ENCODE measurements around the gene ZNF487.
"Not testable (repeated sequence)": the region's sequence is repeated elsewhere in the genome, so short reads cannot be mapped to it uniquely, and the experiment has no call there.

ZNF487 gene

DNA sequence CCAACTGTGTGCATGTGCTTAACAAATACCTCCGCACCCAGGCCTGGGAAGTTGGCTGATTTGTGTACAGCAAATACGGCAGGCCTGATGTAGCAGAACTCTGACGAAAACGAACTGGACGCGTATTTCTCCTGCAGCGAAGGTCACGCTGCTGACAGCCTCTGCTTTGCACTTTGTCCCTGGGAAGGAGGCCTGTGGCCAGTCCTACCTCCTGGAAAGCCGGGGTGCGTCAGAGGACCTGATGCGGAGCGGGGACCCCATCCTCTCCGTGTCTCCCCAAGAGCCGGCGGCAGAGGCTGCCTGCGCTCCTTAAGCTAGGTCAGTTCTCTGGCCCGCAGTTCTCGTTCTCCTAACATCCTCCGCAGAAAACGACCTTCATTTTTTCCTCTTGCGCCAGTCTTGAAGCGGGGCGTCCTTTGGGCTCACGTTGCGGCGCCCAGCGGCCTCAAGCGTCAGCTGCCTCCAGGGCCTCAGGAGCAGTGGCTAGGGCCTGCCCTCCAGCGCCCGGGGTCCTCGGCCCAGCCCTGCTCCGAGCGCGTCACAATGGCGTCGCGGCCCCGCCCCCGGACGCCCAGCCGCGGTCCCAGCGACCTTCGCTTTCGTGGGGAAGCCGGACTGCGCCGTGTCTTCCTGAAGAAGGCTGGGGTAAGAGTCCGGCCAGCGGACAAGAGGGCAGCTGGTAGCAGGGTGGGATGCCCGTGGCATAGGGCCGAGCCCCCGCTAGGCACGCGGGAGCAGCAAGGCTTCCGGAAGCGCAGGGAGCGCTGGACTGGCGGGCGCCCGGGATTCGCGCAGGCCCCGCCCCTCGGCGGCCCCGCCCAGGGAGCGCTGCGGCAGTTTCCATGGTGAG lies at the start of gene ZNF487:
TSS of gene ZNF487 (plus strand) at position 821 of the 850 bp plus-strand sequence. CDS start 38,703 bp downstream, outside the sequence.
- peak; percentile 87 for DNase-seq

DNA sequence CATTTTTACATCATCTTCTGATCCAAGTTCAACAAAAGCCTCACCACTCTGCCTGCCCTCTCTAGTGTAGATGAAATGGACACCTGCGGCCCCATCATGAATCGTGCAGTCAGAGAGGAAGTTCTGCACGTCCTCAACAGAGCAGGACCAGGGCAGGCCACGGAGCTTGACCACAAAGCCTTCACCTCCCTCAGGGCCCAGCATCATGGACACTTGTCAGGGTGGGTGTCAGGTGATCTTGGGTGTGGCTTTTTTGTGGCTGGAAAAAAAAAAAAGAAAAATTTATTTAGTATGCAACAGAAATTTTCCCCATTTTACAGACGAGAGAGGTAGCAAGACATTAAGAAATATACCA lies 49.3 kb upstream of the ZNF487 start:
- no peak for DNase-seq

DNA sequence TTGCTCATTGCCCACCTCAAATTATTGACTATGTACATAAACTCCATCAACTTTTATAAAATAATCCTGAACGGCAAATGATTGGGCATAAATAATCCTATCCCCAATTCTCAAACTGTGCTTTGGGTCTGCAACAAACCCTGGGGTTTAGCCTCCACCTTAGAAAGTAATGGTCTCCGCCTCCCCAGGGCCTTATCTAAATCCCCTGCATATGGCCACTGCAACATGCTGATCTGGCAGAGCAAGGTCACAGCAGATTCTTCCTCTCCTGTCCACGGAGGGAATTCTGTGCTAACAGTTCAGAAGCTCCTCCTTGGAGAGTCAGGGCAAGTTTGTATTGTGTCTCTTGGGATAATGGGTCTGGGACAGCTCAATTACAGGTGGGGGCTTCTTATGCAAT lies 47.0 kb upstream of the ZNF487 start:
- DNase-seq: no peak

DNA sequence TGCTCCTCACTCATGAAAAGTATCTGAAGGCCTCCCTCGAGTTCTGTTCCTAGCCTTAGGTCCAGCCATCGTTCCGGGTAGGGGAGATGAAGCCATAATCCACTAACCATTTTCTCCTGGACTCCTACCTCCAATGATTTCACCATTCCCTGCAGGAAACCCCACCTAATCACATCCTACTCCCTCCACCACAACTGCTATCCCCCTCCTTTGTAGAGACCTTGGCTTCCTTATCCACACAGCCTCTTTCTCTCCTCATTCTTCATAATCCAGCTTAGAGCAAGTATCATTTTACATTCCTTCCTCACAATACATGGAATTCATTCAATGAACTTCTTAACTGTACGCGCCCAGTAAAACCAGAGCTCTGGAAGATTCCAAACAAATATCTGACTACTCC lies 46.6 kb upstream of the ZNF487 start:
- no peak for DNase-seq

DNA sequence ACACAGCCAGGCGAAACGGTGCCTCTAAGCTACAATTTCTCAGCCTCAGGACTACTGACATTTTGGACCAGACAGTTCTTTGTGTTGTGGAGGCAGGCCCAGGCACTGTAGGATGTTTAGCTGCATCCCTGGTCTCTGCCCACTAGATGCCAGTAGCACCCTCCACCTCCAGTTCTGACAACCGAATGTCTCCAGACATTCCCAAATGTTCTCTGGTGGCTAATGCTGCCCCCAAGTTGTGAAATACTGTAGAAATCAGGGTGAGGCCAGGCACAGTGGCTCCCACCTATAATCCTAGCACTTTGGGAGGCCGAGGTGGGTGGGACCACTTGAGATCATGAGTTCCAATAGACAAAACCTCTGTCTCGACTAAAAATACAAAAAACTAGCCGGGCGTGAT lies 46.2 kb upstream of the ZNF487 start:
- no peak for DNase-seq

DNA sequence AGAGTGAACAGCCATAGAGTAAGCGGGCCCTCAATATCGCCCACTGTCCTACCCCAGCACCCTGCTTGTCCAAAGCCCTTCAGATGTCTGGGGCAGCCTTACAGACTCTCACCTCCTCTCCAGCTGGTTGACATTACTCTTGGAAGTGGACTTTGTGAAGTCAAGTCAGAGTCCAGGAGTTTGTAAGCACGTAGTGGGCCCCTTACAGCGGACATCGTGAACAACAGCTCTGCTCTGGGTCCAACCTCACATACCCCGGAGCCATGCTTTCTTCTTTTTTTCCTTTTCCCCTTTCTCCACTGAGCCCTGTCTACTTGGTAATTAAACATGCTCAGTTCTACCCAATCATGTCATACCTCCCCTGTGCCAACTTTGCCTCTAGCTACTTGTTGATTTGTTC lies 45.4 kb upstream of the ZNF487 start:
- no peak for DNase-seq

DNA sequence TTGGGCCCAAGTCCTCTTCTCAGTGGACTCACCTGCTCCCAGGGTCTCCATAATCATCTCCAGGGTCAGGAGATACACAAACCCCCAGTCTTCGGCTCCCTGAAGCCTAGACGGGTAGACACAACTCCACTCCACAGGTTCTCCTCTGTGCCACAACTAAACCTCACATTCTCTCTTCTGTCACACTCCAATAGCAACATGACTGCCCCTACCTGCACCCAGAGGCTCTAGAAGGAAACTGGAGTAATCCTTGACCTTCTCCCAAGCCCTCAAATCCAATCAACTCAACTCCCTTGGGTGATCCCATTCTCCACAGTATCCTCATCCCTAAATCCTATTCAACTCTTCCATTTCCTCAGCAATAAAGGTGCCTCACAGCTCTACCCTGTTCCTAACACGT lies 44.2 kb upstream of the ZNF487 start:
- DNase-seq: no peak

DNA sequence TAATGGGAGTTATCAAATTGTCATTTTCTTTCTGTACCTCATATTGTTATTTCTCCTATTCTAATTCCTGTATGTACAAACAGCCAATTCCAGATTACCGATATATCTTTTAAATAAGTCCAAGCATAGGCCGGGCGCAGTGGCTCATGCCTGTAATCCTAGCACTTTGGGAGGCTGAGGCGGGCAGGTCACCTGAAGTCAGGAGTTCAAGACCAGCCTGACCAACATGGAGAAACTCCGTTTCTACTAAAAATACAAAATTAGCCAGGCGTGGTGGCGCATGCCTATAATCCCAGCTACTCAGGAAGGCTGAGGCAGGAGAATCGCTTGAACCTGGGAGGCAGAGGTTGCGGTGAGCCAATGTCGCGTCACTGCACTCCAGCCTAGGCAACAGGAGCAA lies 43.7 kb upstream of the ZNF487 start:
- not testable (repeated sequence) for DNase-seq

DNA sequence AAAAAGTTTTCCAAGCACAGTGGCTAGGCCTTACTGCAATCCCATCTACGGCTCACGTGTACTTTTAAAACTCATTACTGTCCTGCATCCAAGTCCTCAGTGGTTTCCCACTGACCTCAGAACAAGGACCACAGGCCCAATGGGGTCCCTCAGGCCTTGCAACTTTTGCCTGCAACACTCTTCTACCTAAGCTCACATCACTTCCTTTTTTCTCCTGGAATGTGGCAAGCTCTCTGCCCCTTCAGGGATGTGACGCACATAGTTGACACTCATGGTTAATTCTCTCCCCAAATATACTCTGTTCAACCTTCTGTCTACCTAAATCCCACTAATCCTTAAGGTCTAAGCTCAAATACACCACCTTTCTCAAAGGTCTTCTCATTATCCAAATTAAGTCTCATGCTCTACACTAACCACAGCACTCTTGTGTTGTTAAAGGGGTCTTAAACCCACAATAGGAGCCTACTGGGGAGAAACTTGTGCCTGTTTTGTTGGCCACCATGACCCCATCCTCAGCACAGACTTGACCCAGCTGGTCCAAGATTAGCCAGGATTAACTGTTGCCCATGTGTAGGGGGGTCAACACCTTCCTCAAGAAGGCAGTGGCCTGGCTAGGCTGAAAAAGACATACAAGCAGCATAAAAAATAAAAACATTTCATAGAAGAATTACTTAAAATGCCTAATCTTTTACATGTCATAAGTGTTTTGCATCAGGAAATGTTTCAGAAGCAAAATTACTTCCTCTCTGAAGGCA lies 43.1 kb upstream of the ZNF487 start:
- no peak for DNase-seq

DNA sequence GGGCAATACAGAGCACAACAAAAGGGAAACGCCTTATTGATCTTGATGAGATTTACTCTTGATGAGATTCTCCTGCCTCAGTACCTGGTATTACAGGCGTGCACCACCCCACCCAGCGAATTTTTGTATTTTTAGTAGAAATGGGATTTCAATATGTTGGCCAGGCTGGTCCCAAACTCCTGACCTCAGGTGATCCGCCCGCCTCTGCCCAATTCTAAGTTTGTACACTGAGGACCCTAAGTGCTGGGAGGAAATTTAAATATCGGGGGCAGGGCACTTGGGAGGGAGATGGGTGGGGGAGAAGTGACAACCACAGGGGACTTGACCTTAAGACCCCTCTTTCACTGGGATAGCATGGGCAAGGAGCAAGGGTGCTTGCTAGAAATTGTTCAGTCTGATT lies 42.0 kb upstream of the ZNF487 start:
- no peak for DNase-seq

DNA sequence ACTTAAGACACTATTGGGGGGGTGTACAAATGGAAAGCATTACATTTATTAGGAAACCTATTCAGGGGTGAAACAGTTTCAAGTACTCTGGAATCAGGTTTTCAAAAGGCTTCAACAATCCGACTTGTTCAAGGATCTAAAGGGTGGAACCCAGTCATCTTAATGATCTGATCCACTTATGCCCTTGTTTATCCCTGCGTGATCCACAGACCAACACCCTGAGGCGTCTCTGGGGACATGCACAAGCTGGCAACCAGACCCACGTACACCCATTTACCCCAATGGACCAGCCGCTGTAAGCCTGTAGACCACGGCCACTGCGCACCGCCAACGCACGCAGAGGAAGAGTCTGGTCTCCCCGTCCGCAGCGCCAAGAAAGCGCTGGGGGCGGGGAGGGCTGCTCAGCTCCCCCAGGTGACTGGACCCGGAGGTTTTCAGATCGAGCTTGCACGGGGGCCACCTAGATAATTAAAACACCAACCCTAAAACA lies 41.3 kb upstream of the ZNF487 start:
- peak; percentile 52 for DNase-seq

DNA sequence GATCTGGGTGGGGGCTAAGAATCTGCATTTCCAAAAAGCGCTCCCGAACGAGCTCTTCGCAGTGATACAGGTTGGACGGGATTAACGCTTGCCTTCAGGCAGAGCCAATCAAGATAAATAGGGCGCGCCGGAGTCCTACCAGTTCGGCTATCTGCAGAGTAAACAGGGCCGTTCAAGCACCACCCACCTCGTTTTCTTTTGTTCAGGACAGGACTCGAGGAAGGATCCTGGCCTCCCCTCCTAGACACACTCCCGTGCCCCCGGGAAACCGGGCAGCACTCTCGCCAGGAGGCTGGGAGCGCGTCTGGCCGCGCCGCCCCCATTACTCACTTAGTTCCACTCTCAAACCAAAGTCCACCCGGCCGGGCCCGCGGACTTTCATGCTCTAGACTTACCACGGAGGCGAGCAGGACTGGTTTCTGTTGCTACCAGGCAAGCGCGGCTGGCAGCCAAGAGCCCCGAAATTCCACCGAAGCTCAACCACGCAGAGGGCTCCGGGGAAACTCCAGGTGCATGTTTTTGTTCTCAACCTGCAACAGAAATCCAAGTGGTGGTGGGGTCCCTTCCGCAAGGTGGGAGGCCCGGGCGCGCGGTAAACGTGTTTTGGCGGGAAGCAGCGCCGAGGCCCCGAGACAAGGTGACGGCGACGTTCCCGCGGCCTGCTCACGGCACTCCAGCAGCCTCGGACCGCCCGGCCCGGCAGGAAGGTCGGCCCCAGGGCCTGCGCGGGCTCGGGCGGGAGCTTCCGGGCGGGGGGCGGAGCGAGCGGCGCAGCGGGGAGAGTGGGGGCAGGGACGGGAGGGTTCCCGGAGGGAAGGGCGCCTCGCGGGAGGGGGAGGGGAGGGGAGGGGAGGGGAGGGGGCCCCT lies 40.6 kb upstream of the ZNF487 start:
- DNase-seq: peak; percentile 72

DNA sequence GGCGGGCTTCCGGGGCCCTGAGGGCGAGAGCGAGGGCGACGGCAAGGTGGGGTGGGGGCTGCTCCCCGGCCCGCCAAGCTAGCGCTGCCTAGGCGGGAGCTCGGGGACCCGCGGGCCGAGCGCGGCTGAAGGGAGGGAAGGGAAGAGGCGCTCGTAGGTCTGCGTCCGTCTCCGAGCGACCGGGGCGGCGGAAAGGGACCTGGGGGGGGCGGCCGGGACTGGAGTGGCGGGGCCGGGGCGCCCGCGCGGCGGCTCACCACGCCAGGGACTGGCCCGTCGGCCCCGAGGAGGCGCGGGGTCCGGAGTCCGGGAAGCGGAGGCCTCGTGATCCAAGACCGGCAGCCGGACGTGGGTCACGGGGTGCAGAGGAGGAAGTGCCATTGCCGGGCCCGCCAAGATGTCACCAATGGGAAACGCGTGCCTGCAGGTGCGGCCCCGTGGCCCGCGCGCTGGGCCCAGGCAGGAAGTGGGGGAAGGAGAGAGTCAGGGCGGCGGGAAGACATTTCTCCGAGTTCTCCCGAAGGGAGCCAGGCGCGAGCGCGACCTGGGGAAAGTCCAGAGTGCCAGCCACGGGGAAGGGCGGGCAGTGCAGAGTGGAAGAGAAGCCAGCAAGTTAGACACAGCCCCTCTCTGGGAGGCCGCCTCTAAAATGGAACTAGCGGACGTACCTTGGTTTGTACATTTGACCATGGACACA lies 39.8 kb upstream of the ZNF487 start:
- DNase-seq: peak; percentile 82

DNA sequence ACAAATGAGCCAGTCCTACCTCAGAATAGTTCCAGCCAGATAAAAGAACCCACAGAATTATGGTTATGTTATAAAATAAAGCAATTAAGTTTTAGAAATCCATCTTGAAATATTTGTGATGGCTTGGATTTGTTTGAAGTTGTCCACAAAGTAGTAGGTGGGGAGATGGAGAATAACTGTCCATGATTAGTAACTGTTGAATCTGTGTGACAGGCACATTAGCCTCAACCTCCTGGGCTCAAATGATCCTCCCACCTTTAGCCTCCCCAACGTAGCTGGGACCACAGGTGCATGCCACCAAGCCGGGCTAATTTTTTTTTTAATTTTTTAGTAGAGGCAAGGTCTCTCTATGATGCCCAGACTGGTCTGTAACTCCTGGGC lies 38.0 kb upstream of the ZNF487 start:
- DNase-seq: no peak

DNA sequence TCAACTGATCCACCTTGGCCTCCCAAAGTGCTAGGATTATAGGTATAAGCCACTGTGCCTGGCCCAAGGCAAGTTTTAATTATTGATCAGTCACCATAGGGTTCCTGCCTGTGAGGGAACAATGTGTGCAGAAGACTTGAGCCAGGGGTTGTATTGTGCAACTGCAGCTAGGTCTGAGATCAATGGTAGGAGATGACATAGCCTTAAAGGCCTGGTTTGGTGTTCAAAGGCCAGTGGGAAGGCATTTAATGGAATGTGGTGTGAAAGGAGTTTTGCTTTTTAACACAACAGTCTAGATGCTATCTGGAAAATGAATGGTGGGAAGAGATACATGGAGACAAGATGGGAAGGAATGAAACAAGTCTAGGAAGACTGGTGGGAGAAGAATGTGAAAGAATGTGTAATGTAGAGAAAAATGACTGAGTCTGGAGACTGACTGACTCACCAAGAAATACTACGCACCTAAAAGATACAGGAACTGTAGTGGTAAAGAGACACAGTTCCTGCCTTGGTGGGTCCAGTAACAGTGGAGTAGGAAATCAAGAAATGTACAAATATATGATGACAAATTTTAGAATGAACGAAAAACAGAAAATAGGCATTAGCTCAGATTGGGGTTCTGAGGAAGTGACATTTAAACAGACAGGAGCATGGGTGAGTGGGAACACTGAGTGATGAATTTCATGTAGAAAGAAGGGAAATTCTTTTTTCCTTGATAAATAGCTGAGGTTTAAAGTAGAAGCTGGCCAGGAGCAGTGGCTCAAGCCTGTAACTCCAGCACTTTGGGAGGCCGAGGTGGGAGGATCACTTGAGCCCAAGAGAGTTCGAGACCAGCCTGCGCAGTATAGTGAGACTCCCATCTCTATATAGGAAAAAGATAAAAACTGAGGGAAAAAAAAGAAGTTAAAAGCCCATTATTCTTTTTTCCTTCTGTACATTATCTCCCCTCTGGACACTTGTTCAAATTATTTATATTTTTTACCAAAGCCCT lies 37.3 kb upstream of the ZNF487 start:
- no peak for DNase-seq

DNA sequence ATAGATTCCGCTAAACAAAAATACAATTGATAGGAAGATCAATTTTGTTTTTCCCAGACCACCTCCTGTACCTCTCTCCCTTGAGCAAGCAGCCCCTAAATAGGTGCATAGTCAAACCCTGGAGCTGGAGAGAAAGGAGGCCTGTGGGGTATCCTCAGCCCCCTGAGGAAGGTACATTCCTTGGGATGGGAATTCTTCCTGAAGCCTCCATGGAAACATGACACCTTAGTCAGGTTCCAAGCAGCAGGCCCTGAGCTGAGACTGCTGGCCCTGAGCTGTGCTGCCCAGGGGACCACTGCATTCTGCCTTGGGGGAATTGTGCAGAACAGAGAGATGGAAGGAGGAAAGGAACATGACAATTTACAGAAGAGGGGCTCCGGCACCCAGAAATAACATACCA lies 35.3 kb upstream of the ZNF487 start:
- no peak for DNase-seq

DNA sequence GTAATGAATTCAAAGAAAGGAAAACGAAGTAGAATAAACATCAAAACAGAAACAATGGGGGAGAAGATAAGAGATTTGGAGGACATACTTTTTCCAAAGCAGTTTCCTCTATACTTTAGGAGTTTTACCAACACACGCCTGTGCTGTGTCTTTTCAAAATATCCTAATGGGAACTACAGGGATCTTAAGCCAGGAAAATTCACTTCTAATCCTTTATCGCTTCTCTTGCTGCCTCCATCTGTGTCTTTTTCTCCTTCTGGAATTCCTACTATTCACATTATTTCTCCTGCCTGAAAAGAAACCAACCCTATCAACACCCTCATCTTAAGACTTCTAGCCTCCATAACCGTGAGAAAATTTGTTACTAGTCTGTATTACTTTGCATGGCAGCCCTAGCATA lies 34.7 kb upstream of the ZNF487 start:
- DNase-seq: no peak

DNA sequence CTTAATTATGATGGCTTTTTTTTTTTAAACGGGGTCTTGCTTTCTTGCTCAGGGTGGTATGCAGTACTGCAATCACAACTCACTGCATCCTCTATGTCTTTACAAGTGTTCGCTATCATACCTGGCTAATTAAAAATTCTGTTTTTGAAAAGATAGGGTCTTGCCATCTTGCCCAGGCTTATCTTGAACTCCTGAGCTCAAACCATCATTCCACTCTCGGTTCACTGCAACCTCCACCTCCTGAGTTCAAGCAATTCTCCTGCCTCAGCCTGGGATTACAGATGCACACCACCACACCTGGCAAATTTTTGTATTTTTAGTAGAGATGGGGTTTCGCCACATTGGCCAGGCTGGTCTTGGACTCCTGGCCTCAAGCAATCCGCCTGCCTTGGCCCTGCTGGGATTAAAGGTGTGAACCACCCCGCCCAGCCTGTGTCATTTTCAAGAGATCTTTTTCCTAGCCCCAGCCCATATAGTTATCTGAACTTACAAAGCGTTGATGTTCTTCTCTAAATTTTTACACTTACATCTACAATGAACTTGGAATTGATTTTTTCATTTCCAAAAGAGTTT lies 33.9 kb upstream of the ZNF487 start:
- DNase-seq: no peak

DNA sequence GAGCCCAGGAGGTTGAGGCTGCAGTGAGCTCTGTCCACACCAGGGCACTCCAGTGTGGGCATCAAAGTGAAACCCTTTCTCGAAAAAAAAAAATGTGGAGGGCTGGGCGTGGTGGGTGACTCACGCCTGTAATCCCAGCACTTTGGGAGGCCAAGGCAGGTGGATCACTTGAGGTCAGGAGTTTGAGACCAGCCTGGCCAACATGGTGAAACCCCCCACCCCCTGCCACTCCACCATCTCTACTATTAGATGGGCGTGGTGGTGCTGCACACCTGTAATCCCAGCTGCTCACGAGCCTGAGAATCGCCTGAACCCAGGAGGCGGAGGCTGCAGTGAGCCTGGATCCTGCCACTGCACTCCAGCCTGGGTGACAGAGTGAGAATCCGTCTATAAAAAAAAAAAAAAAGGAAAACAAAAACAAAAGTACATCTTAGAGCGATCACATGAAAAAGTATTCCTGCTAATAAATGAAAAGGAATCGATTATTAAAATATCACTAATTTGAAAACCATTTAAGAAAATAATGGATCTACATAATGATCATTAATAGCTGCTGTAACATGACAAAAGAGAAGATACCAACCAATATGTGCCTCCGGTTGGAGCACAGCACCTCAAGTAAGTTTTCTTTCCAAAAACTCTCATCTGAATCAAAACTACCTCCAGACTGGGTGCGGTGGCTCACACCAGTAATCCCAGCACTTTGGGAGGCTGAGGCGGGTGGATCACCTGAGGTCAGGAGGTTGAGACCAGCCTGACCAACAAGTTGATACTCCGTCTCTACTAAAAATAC lies 32.8 kb upstream of the ZNF487 start:
- DNase-seq: no peak

DNA sequence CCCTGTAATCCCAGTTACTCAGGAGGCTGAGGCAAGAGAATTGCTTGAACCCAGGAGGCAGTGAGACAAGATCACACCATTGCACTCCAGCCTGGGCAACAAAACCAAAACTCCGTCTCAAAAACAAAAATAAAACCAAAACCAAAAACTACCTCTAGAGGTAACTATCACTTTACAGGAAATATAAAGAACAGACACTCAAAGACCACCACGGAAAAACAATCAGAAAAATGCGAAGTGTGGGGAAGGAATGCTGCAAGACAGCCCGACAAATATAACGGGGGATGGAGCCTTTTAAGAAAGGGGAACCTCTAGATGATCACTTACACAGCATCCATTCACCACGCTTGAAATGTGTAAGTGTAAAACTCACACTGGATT lies 32.2 kb upstream of the ZNF487 start:
- DNase-seq: no peak
